GM23338 (cell line): ENCODE measurements around the gene CPT1A. TPM values are rescaled to one million over a fixed set of nuclear protein-coding genes. Genes with fewer than 3 reads are reported as not detected.

ENCODE experiments used
- ATAC-seq: fragments of 200-7000 bp; cut with Tn5 transposase; 3 replicates; pipeline ENCODE4 v1.9.1; 2020
- DNase-seq: peaks from one replicate; pipeline ENCODE4 v3.0.0-alpha.2; 2015; ENCODE audit warnings: low spot score
- H2AFZ ChIP-seq: fragments of 200-600 bp; sonication (generic); 2 replicates; pipeline ENCODE4 v1.8.0; 2016; ENCODE audit warnings: antibody characterized with exemption, mild to moderate bottlenecking, moderate library complexity
- H3F3A ChIP-seq: fragments of 200-600 bp; sonication (generic); replicated peaks from 2 replicates; pipeline ENCODE4 v1.8.0; 2017; ENCODE audit warnings: antibody characterized with exemption, mixed run types, low read depth
- H3K27ac ChIP-seq: fragments of 200-600 bp; sonication (generic); 2 replicates; pipeline ENCODE4 v1.6.1; 2016; ENCODE audit warnings: low read depth
- H3K27me3 ChIP-seq: fragments of 200-600 bp; sonication (generic); 2 replicates; pipeline ENCODE4 v1.8.0; 2016; ENCODE audit warnings: mild to moderate bottlenecking, mixed run types, moderate library complexity; ENCODE audit not compliant: insufficient read depth
- H3K36me3 ChIP-seq: fragments of 200-600 bp; sonication (generic); 2 replicates; pipeline ENCODE4 v1.8.0; 2016; ENCODE audit warnings: mild to moderate bottlenecking; ENCODE audit not compliant: insufficient read depth
- H3K4me1 ChIP-seq: fragments of 200-600 bp; sonication (generic); 2 replicates; pipeline ENCODE4 v1.8.0; 2016; ENCODE audit warnings: mild to moderate bottlenecking, moderate library complexity; ENCODE audit not compliant: insufficient read depth
- H3K4me2 ChIP-seq: fragments of 200-600 bp; sonication (generic); 2 replicates; pipeline ENCODE4 v1.7.1; 2017; ENCODE audit warnings: mixed run types
- H3K4me3 ChIP-seq: fragments of 200-600 bp; sonication (generic); 2 replicates; pipeline ENCODE4 v1.6.1; 2016; ENCODE audit warnings: mixed run types
- H3K79me2 ChIP-seq: fragments of 200-600 bp; sonication (generic); replicated peaks from 2 replicates; pipeline ENCODE4 v1.8.0; 2017; ENCODE audit warnings: mild to moderate bottlenecking; ENCODE audit not compliant: insufficient read depth
- H3K9me2 ChIP-seq: fragments of 200-600 bp; sonication (generic); 2 replicates; pipeline ENCODE4 v1.8.0; 2017; ENCODE audit not compliant: insufficient read depth
- H4K20me1 ChIP-seq: fragments of 200-600 bp; sonication (generic); replicated peaks from 2 replicates; pipeline ENCODE4 v1.8.0; 2017; ENCODE audit warnings: mild to moderate bottlenecking; ENCODE audit not compliant: insufficient read depth
- H3K27ac Mint-ChIP-seq: 2 replicates; pipeline ENCODE4 v1.8.0; 2020; ENCODE audit warnings: inconsistent platforms, mild to moderate bottlenecking, moderate library complexity, mixed read lengths
- H3K27me3 Mint-ChIP-seq: 3 replicates; pipeline ENCODE4 v1.8.0; 2022; ENCODE audit warnings: low read depth, mild to moderate bottlenecking, moderate library complexity, mixed read lengths, inconsistent platforms; ENCODE audit not compliant: insufficient read depth, poor library complexity
- H3K36me3 Mint-ChIP-seq: 3 replicates; pipeline ENCODE4 v1.8.0; 2021; ENCODE audit warnings: low read depth, mild to moderate bottlenecking, inconsistent platforms, moderate library complexity, mixed read lengths
- H3K4me1 Mint-ChIP-seq: 3 replicates; pipeline ENCODE4 v1.8.0; 2020; ENCODE audit warnings: mild to moderate bottlenecking, inconsistent platforms, mixed read lengths
- H3K4me3 Mint-ChIP-seq: 3 replicates; pipeline ENCODE4 v1.8.0; 2021; ENCODE audit warnings: moderate library complexity, mild to moderate bottlenecking, inconsistent platforms, mixed read lengths
- H3K9me3 Mint-ChIP-seq: 3 replicates; pipeline ENCODE4 v1.8.0; 2020; ENCODE audit warnings: moderate library complexity, mild to moderate bottlenecking, inconsistent platforms, mixed read lengths
- CREB1 ChIP-seq: fragments of 250-450 bp; sonication (Bioruptor Pico); IDR thresholded peaks from 2 replicates; pipeline ENCODE4 v1.5.0; 2020; ENCODE audit warnings: low read depth, mild to moderate bottlenecking, moderate library complexity
- ETS1 ChIP-seq: IDR thresholded peaks from 2 replicates; pipeline ENCODE4 v1.6.1; 2016; ENCODE audit warnings: antibody characterized with exemption
- EZH2 ChIP-seq: fragments of 200-600 bp; sonication (generic); IDR thresholded peaks from one replicate; pipeline ENCODE4 v1.8.0; 2017; ENCODE audit warnings: antibody characterized with exemption, mild to moderate bottlenecking, low read depth; ENCODE audit not compliant: unreplicated experiment
- JUNB ChIP-seq: IDR thresholded peaks from one replicate; pipeline ENCODE4 v1.6.1; 2016; ENCODE audit warnings: antibody characterized with exemption; ENCODE audit not compliant: unreplicated experiment
- NANOG ChIP-seq: IDR thresholded peaks from 2 replicates; pipeline ENCODE4 v1.6.1; 2016; ENCODE audit warnings: antibody characterized with exemption, borderline replicate concordance
- REST ChIP-seq: IDR thresholded peaks from one replicate; pipeline ENCODE4 v1.6.1; 2018; ENCODE audit warnings: antibody characterized with exemption; ENCODE audit not compliant: unreplicated experiment
- STAT1 ChIP-seq: IDR thresholded peaks from one replicate; pipeline ENCODE4 v1.6.1; 2016; ENCODE audit warnings: antibody characterized with exemption; ENCODE audit not compliant: unreplicated experiment
- ZNF114 ChIP-seq: fragments of 250-450 bp; sonication (Bioruptor Pico); IDR thresholded peaks from 2 replicates; pipeline ENCODE4 v1.5.0; 2020; ENCODE audit warnings: mild to moderate bottlenecking, moderate library complexity
- ZNF462 ChIP-seq: fragments of 250-450 bp; sonication (Bioruptor Pico); IDR thresholded peaks from 2 replicates; pipeline ENCODE4 v1.5.0; 2020; ENCODE audit warnings: mild to moderate bottlenecking, moderate library complexity
- polyA plus RNA-seq: library from polyadenylated mRNA; unstranded; fragments of >200 nt; fragmentation: Nextera tagmentation; extraction: Ambion mirVana; gene quantifications from 2 replicates; pipeline ENCODE4 v1.2.1, GENCODE V29; 2016
- total RNA-seq: library from RNA; depleted of rRNA; stranded (reverse); fragments of >200 nt; shearing (Covaris generic); gene quantifications from 2 replicates; pipeline ENCODE4 v1.2.3, GENCODE V29; 2014

Gene CPT1A
- total and polyA plus RNA-seq, 2 experiments from 2014 or later: 2.6 to 9.5 TPM

- H3K4me2 ChIP-seq: no peak overlapping the region
- peaks cover 9% of the 10 kb centered on the region; the same call in 1 of the 2 replicates for H3K4me1 ChIP-seq
- peaks cover 9% of the 10 kb centered on the region for H3K4me1 Mint-ChIP-seq
Observed at GRCh38 chr11:68722143-68722542, 119.6 kb downstream of the CPT1A start.

More at GRCh38 chr11:68722143-68722542, 119.6 kb downstream of the CPT1A start:
- H3K27ac ChIP-seq: no peak overlapping the region
- Mint-ChIP-seq H3K27me3 (peaks cover 2% of the 10 kb centered on the region), H3K4me3 (no peak overlapping the region), H3K36me3 (peaks cover 19% of the 10 kb centered on the region), H3K27ac (no peak overlapping the region), H3K9me3 (peaks cover 10% of the 10 kb centered on the region; the same call in 1 of the 3 replicates)
- H3K36me3 ChIP-seq: no peaks in the 10 kb centered on the region
- H3K27me3 ChIP-seq: no peaks in the 10 kb centered on the region
- DNase-seq (no peak), ATAC-seq (no peak)
- no peak for TF ChIP-seq NANOG
- TF ChIP-seq CREB1 (CRISPR knock-in tag): no peak
- no peak for TF ChIP-seq REST
- TF ChIP-seq ZNF462 (CRISPR knock-in tag): no peak
- no peak for TF ChIP-seq JUNB
- no peak for TF ChIP-seq STAT1
- TF ChIP-seq ZNF114 (CRISPR knock-in tag): no peak
- no peak for TF ChIP-seq EZH2
- TF ChIP-seq ETS1: no peak
- H2AFZ ChIP-seq: no peak overlapping the region
- H3K9me2 ChIP-seq: 0 out of 2 replicates have a peak, but pooled peaks cover 4% of the 10 kb centered on the region
- no peak overlapping the region for H3K4me3 ChIP-seq
- no peaks in the 10 kb centered on the region for H3K79me2 ChIP-seq
- H4K20me1 ChIP-seq: no peaks in the 10 kb centered on the region
- no peaks in the 10 kb centered on the region for H3F3A ChIP-seq
